ENCODE results near the gene RPS19BP1.

DNA sequence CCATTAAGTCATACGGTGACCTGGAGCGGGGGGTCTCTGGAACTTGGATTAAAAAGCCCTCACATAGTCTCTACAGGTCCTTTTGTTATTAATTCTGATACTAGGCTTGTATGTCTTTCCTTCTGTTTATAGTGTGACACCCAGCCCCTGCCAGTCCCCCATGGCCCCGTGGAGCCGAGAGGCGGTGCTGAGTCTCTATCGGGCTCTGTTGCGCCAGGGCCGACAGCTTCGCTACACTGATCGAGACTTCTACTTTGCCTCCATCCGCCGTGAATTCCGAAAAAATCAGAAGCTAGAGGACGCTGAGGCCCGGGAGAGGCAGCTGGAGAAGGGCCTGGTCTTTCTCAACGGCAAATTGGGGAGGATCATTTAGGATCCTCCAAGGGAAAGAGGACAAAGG, 28.5 kb downstream of the RPS19BP1 start:
- TF ChIP-seq, protein P1, sequence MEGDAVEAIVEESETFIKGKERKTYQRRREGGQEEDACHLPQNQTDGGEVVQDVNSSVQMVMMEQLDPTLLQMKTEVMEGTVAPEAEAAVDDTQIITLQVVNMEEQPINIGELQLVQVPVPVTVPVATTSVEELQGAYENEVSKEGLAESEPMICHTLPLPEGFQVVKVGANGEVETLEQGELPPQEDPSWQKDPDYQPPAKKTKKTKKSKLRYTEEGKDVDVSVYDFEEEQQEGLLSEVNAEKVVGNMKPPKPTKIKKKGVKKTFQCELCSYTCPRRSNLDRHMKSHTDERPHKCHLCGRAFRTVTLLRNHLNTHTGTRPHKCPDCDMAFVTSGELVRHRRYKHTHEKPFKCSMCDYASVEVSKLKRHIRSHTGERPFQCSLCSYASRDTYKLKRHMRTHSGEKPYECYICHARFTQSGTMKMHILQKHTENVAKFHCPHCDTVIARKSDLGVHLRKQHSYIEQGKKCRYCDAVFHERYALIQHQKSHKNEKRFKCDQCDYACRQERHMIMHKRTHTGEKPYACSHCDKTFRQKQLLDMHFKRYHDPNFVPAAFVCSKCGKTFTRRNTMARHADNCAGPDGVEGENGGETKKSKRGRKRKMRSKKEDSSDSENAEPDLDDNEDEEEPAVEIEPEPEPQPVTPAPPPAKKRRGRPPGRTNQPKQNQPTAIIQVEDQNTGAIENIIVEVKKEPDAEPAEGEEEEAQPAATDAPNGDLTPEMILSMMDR (IDR thresholded peaks at IDR 0.05), result no peak
- no peak for TF ChIP-seq EZH2phosphoT487 (IDR thresholded peaks at IDR 0.05)
